ENCODE results near the gene PRR15.

PRR15 gene

GRCh38 chr7:29572558-29572957 lies 8.9 kb downstream of the PRR15 start:
- no peak for DNase-seq

- no peak for DNase-seq
These were observed 9.9 kb downstream of the PRR15 start for GRCh38 chr7:29573567-29573966.

- DNase-seq = no peak
These were observed 11.0 kb downstream of the PRR15 start for GRCh38 chr7:29574659-29575058.

GRCh38 chr7:29587195-29587808 lies 23.7 kb downstream of the PRR15 start:
- DNase-seq = no peak

- no peak for DNase-seq
These were observed 24.6 kb downstream of the PRR15 start for GRCh38 chr7:29588212-29588611.

- no peak for DNase-seq
These were observed 25.5 kb downstream of the PRR15 start for GRCh38 chr7:29588900-29589696.

GRCh38 chr7:29592866-29593265 lies 29.2 kb downstream of the PRR15 start:
- DNase-seq = no peak

- DNase-seq = no peak
These were observed 29.8 kb downstream of the PRR15 start for GRCh38 chr7:29593459-29593858.

GRCh38 chr7:29596593-29597178 lies 33.1 kb downstream of the PRR15 start:
- DNase-seq = no peak

- DNase-seq = no peak
These were observed 33.6 kb downstream of the PRR15 start for GRCh38 chr7:29597266-29597665.

- no peak for DNase-seq
These were observed 34.5 kb downstream of the PRR15 start for GRCh38 chr7:29598137-29598536.

- no peak for DNase-seq
These were observed 35.0 kb downstream of the PRR15 start for GRCh38 chr7:29598613-29599012.

GRCh38 chr7:29599026-29599425 lies 35.4 kb downstream of the PRR15 start:
- no peak for DNase-seq

GRCh38 chr7:29600661-29601060 lies 37.0 kb downstream of the PRR15 start:
- DNase-seq = no peak

GRCh38 chr7:29604052-29604451 lies 40.4 kb downstream of the PRR15 start:
- no peak for DNase-seq

GRCh38 chr7:29604702-29605101 lies 41.1 kb downstream of the PRR15 start:
- DNase-seq = no peak

- no peak for DNase-seq
These were observed 42.0 kb downstream of the PRR15 start for GRCh38 chr7:29605671-29606070.

- no peak for DNase-seq
These were observed 42.7 kb downstream of the PRR15 start for GRCh38 chr7:29606287-29606721.

GRCh38 chr7:29606830-29607229 lies 43.2 kb downstream of the PRR15 start:
- no peak for DNase-seq

- DNase-seq = no peak
These were observed 43.6 kb downstream of the PRR15 start for GRCh38 chr7:29607259-29607658.

- DNase-seq = no peak
These were observed 44.3 kb downstream of the PRR15 start for GRCh38 chr7:29607889-29608288.

GRCh38 chr7:29609162-29610037 lies 45.8 kb downstream of the PRR15 start:
- no peak for DNase-seq

GRCh38 chr7:29610086-29610485 lies 46.5 kb downstream of the PRR15 start:
- DNase-seq = no peak
